HepG2 (cell line): ENCODE measurements around the gene TMEM9. TPM values are rescaled to one million over a fixed set of nuclear protein-coding genes. Genes with fewer than 3 reads are reported as not detected.

Experiments
- ATAC-seq: fragments of 200-7000 bp; cut with Tn5 transposase; 3 replicates; pipeline ENCODE4 v1.9.1; 2020; ENCODE audit warnings: mild to moderate bottlenecking, moderate library complexity
- BruUV-seq: library from RNA; stranded (reverse); fragments of 400-500 nt; replicated peaks from 2 replicates; lab custom pipeline; 2021; lab: Mats Ljungman, UMichigan
- CTCF ChIA-PET: fragments of 300-600 bp; formaldehyde crosslinking; extraction: SDS; loops from one replicate; lab custom pipeline; 2021; ENCODE audit warnings: low total read pairs, inconsistent platforms, low intra/inter-chr PET ratio; lab: Yijun Ruan, JAX
- POLR2A ChIA-PET: fragments of 350-600 bp; sonication (Branson Sonifier 250); formaldehyde crosslinking; loops from one replicate; lab custom pipeline; 2020; ENCODE audit warnings: antibody characterized with exemption, inconsistent platforms; lab: Yijun Ruan, JAX
- DNase-seq: peaks from one replicate; pipeline ENCODE4 v3.0.0-alpha.2; 2015; ENCODE audit warnings: low spot score
- FAIRE-seq: peaks from 3 replicates; lab custom pipeline; 2011; peaks lifted over from hg19 to GRCh38; lab: Jason Lieb, UNC
- H2AFZ ChIP-seq: one replicate; pipeline ENCODE4 v1.6.1; 2011; ENCODE audit warnings: low read length, inconsistent platforms
- H3K27ac ChIP-seq: fragments of 300-600 bp; 3 replicates; pipeline ENCODE4 v1.8.0; 2011; ENCODE audit warnings: mixed run types, mild to moderate bottlenecking, mixed read lengths, low read length, inconsistent platforms; ENCODE audit not compliant: insufficient read depth; ENCODE audit errors: extremely low read length
- H3K27me3 ChIP-seq, 2 experiments: fragments of 200-600 bp in 1 of 2; 2 replicates in 1 of 2; 3 replicates in 1 of 2; pipeline versions ENCODE4 v1.6.0 to v1.8.0; 2011; ENCODE audit warnings: low read length in 2 of 2, mild to moderate bottlenecking in 2 of 2, moderate library complexity in 2 of 2, inconsistent platforms in 1 of 2; ENCODE audit not compliant: insufficient read depth in 2 of 2, control insufficient read depth in 1 of 2
- H3K36me3 ChIP-seq, 2 experiments: fragments of 200-600 bp in 1 of 2; replicated peaks in 1 of 2; 2 replicates in 1 of 2; 3 replicates in 1 of 2; pipeline versions ENCODE4 v1.5.1 to v1.8.0; 2011; ENCODE audit warnings: low read length in 2 of 2, inconsistent platforms in 1 of 2; ENCODE audit not compliant: insufficient read depth in 2 of 2, control insufficient read depth in 1 of 2
- H3K4me1 ChIP-seq: 2 replicates; pipeline ENCODE4 v1.5.1; 2012; ENCODE audit warnings: low read length, inconsistent platforms; ENCODE audit not compliant: insufficient read depth
- H3K4me2 ChIP-seq: 2 replicates; pipeline ENCODE4 v1.6.0; 2011; ENCODE audit warnings: low read depth, low read length, inconsistent platforms
- H3K4me3 ChIP-seq, 3 experiments: fragments of 200-600 bp in 1 of 3; sonication (generic), shearing (Covaris generic) in 1 of 3; replicated peaks in 1 of 3; 2 replicates each; pipeline ENCODE4 v1.5.1; 2011 to 2016; ENCODE audit warnings: low read length in 3 of 3, inconsistent platforms in 2 of 3, low read depth in 2 of 3, mild to moderate bottlenecking in 2 of 3, control low read depth in 1 of 3, mixed read lengths in 1 of 3; ENCODE audit not compliant: insufficient read depth in 1 of 3
- H3K79me2 ChIP-seq: one replicate; pipeline ENCODE4 v1.6.1; 2011; ENCODE audit warnings: low read length, inconsistent platforms; ENCODE audit not compliant: insufficient read depth
- H3K9ac ChIP-seq: 2 replicates; pipeline ENCODE4 v1.6.0; 2011; ENCODE audit warnings: mild to moderate bottlenecking, low read depth, low read length, inconsistent platforms; ENCODE audit not compliant: insufficient read depth
- H3K9me3 ChIP-seq: 2 replicates; pipeline ENCODE4 v1.5.1; 2012; ENCODE audit warnings: mild to moderate bottlenecking, low read length
- H4K20me1 ChIP-seq: 2 replicates; pipeline ENCODE4 v1.6.0; 2011; ENCODE audit warnings: inconsistent platforms, mild to moderate bottlenecking, low read length, moderate library complexity; ENCODE audit not compliant: insufficient read depth
- ERF ChIP-seq: IDR thresholded peaks from 2 replicates; pipeline ENCODE4 v1.6.1; 2018; ENCODE audit warnings: missing biosample characterization, missing genetic modification reagents
- GTF2F1 ChIP-seq: fragments of 150-350 bp; IDR thresholded peaks from 2 replicates; pipeline ENCODE4 v1.6.1; 2014; ENCODE audit warnings: low read length
- HIVEP1 ChIP-seq: sonication (generic); formaldehyde crosslinking; IDR thresholded peaks from 2 replicates; pipeline ENCODE4 v1.4.0; 2020; ENCODE audit warnings: mild to moderate bottlenecking, missing genetic modification reagents
- HOXA5 ChIP-seq: sonication (generic); formaldehyde crosslinking; IDR thresholded peaks from 2 replicates; pipeline ENCODE4 v1.4.0; 2020; ENCODE audit warnings: missing genetic modification reagents
- HOXD1 ChIP-seq: sonication (generic); formaldehyde crosslinking; IDR thresholded peaks from 2 replicates; pipeline ENCODE4 v1.5.0; 2020; ENCODE audit warnings: missing genetic modification reagents
- IKZF1 ChIP-seq: fragments of 450-650 bp; IDR thresholded peaks from 2 replicates; pipeline ENCODE4 v1.7.1; 2016
- JDP2 ChIP-seq: sonication (generic); formaldehyde crosslinking; IDR thresholded peaks from 2 replicates; pipeline ENCODE4 v1.8.1; 2022; ENCODE audit warnings: missing genetic modification reagents, borderline replicate concordance
- MTA3 ChIP-seq: sonication (generic); formaldehyde crosslinking; IDR thresholded peaks from 2 replicates; pipeline ENCODE4 v1.4.0; 2020; ENCODE audit warnings: missing genetic modification reagents
- MYPOP ChIP-seq: sonication (generic); formaldehyde crosslinking; IDR thresholded peaks from 2 replicates; pipeline ENCODE4 v1.8.1; 2023; ENCODE audit warnings: mild to moderate bottlenecking, moderate library complexity, missing genetic modification reagents
- SKIL ChIP-seq: sonication (generic); formaldehyde crosslinking; IDR thresholded peaks from 2 replicates; pipeline ENCODE4 v1.8.0; 2022; ENCODE audit warnings: missing genetic modification reagents, mild to moderate bottlenecking, moderate library complexity, borderline replicate concordance
- SP5 ChIP-seq: IDR thresholded peaks from 2 replicates; pipeline ENCODE4 v1.6.1; 2016; ENCODE audit warnings: low read depth, borderline replicate concordance
- SYNCRIP ChIP-seq: fragments of 200-400 bp; formaldehyde crosslinking; IDR thresholded peaks from 2 replicates; pipeline ENCODE4 v1.6.1; 2018; ENCODE audit warnings: mild to moderate bottlenecking, low read depth, low read length; ENCODE audit not compliant: insufficient read depth
- ZBTB49 ChIP-seq: sonication (generic); formaldehyde crosslinking; IDR thresholded peaks from 2 replicates; pipeline ENCODE4 v1.4.0; 2020; ENCODE audit warnings: missing genetic modification reagents, borderline replicate concordance
- ZNF430 ChIP-seq: sonication (generic); formaldehyde crosslinking; IDR thresholded peaks from 2 replicates; pipeline ENCODE4 v1.9.0; 2021; ENCODE audit warnings: mild to moderate bottlenecking, missing genetic modification reagents
- ZNF558 ChIP-seq: sonication (generic); formaldehyde crosslinking; IDR thresholded peaks from 2 replicates; pipeline ENCODE4 v1.9.0; 2022; ENCODE audit warnings: mild to moderate bottlenecking, missing genetic modification reagents, borderline replicate concordance
- ZNF773 ChIP-seq: sonication (generic); formaldehyde crosslinking; IDR thresholded peaks from 2 replicates; pipeline ENCODE4 v1.4.0; 2020; ENCODE audit warnings: missing genetic modification reagents, borderline replicate concordance
- WGBS: methylation state at CpG from one replicate; pipeline ENCODE4 v1.1.6; 2017; ENCODE audit warnings: low lambda C conversion rate; 5-methylcytosine and 5-hydroxymethylcytosine counted together
- in situ Hi-C: cut with HindIII; loops from 2 replicates; pipeline ENCODE4 v1.10.0; 2017; ENCODE audit warnings: low pct_unique_long_range_greater_than_20kb; ENCODE audit not compliant: extremely low pct_ligation_motif_present
- intact Hi-C: fragments of 100-400 bp; cut with micrococcal nuclease; formaldehyde crosslinking; loops from one replicate; pipeline ENCODE4 v1.10.0; 2022; ENCODE audit not compliant: unreplicated experiment
- polyA plus RNA-seq, 8 experiments: library from polyadenylated mRNA; depleted of rRNA in 3 of 8; stranded (reverse) in 7 of 8; unstranded in 1 of 8; fragments of >200 nt; fragmentation: Illumina TruSeq in 4 of 8; extraction: Trizol in 4 of 8; gene quantifications; 2 replicates each; pipeline versions ENCODE4 v1.2.1 to v1.2.3, GENCODE V29; 2011 to 2016; ENCODE audit warnings: low read depth in 4 of 8, missing spikeins in 1 of 8, mixed read lengths in 1 of 8; ENCODE audit not compliant: insufficient read depth in 1 of 8
- total RNA-seq, 5 experiments: library from RNA; depleted of rRNA; stranded (reverse); fragments of >200 nt; fragmentation: Illumina TruSeq; extraction: Trizol; gene quantifications; 2 replicates each; pipeline ENCODE4 v1.2.3, GENCODE V29; 2016; ENCODE audit warnings: low read depth in 1 of 5

Gene TMEM9
- total and polyA plus RNA-seq, 2 of the 13 experiments (the other 11 are each of a cell fraction or from before 2014, with no cell fraction given), result 60.9 to 102 TPM

DNA sequence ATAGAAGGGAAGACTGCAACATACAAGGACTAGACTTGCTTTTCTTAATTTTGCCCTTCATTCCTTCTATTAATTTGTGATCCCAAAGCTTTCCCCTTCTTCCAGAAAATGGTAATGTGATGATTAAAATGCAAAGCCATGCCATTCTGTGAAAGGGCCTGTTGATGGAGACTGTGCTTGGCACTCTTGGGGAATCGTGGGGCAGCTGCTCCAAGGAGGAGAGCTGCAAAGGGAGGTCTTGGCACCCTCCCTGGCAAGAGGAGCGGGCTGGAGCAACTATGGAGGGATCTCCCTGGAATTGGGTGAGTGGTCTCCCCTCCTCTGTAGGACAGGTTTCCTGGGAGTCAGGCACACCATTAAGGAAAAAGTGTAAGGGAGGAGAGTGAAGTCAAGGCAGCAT is 58.7 kb downstream of the TMEM9 start:
- POLR2A ChIA-PET, result no interaction called here
- no TSS peak for BruUV-seq
- no peak overlapping the region for H2AFZ ChIP-seq
- DNase-seq, result no peak
- intact Hi-C loops, result no loop called here
- FAIRE-seq, result no peak
- no peak overlapping the region for H3K4me3 ChIP-seq
- H3K27me3 ChIP-seq, result peaks cover 3 to 67% of the 10 kb centered on the region in 2 experiments; a peak in 4 of 5 replicates
- TF ChIP-seq MYPOP (no peak), HOXD1 (CRISPR knock-in tag) (no peak), ZNF430 (CRISPR knock-in tag) (no peak), ZBTB49 (CRISPR knock-in tag) (no peak)
- H3K9me3 ChIP-seq, result no peaks in the 10 kb centered on the region
- no peak overlapping the region for H3K4me2 ChIP-seq
- CTCF ChIA-PET, result no interaction called here
- ATAC-seq, result no peak
- no peaks in the 10 kb centered on the region for H3K79me2 ChIP-seq
- 13% methylated on average over 2 of the region's 2 CpGs for WGBS
- in situ Hi-C loops, result no loop called here
- no peaks in the 10 kb centered on the region for H3K36me3 ChIP-seq
- no peak overlapping the region for H3K9ac ChIP-seq
- H4K20me1 ChIP-seq, result no peaks in the 10 kb centered on the region
- no peaks in the 10 kb centered on the region for H3K4me1 ChIP-seq
- H3K27ac ChIP-seq, result no peak overlapping the region

DNA sequence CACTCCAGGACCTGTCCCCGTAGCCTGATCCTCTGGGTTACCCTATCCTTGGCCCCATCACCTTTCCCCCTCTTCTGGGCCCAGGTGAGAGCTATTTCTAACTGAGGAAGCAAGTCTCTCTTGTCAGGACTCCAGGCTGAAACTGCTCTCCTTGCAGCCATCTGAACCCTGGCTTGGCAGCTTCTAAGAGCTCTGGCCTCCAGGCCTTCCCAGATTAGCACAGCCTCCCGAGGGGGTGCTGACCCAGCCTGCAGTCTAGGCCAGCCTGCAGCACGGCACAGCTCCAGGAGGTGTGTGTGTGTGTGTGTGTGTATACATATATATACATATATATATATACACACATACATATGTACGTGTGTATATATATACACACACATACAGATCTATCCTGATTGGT is 59.4 kb downstream of the TMEM9 start:
- H3K9me3 ChIP-seq, result no peaks in the 10 kb centered on the region
- H3K4me3 ChIP-seq, result no peak overlapping the region
- no peak overlapping the region for H3K4me2 ChIP-seq
- no peaks in the 10 kb centered on the region for H4K20me1 ChIP-seq
- ChIA-PET POLR2A (no interaction called here), CTCF (no interaction called here)
- no peaks in the 10 kb centered on the region for H3K36me3 ChIP-seq
- ATAC-seq (no peak), FAIRE-seq (no peak), DNase-seq (no peak)
- peaks cover 5 to 62% of the 10 kb centered on the region in 2 experiments for H3K27me3 ChIP-seq
- 13% methylated on average over 4 of the region's 4 CpGs for WGBS
- in situ Hi-C loops, result no loop called here
- BruUV-seq, result no TSS peak
- H2AFZ ChIP-seq, result no peak overlapping the region
- no peak overlapping the region for H3K27ac ChIP-seq
- no peaks in the 10 kb centered on the region for H3K4me1 ChIP-seq
- intact Hi-C loops, result no loop called here
- no peaks in the 10 kb centered on the region for H3K79me2 ChIP-seq
- H3K9ac ChIP-seq, result no peak overlapping the region
- TF ChIP-seq SKIL (CRISPR knock-in tag) (no peak), ERF (CRISPR knock-in tag) (no peak), IKZF1 (no peak), SYNCRIP (no peak), HIVEP1 (CRISPR knock-in tag) (no peak), ZNF558 (CRISPR knock-in tag) (no peak), MTA3 (CRISPR knock-in tag) (no peak), HOXA5 (CRISPR knock-in tag) (no peak), GTF2F1 (no peak), JDP2 (CRISPR knock-in tag) (no peak), ZNF773 (CRISPR knock-in tag) (no peak), SP5 (no peak)
